ENCODE results near the gene FRYL.
"Not testable (repeated sequence)": the region's sequence is repeated elsewhere in the genome, so short reads cannot be mapped to it uniquely, and the experiment has no call there.

FRYL gene

GRCh38 chr4:48640699-48641098, 139.4 kb downstream of the FRYL start:
- H3K9ac ChIP-seq (ENCODE audit: low read depth, low read length) = no peak overlapping the region
- H3K9me3 ChIP-seq (ENCODE audit: insufficient read depth, low read depth, low read length) = no peaks in the 10 kb centered on the region
- no peak overlapping the region for H3K27ac ChIP-seq (ENCODE audit: low read length)
- H3K36me3 ChIP-seq (ENCODE audit: insufficient read depth, low read depth, low read length) = no peaks in the 10 kb centered on the region
- peaks cover 7% of the 10 kb centered on the region; the same call in 1 of the 2 replicates for H3K4me1 ChIP-seq (ENCODE audit: insufficient read depth, low read length)
- H3K27me3 ChIP-seq (ENCODE audit: insufficient read depth, low read length) = no peaks in the 10 kb centered on the region
- H3K4me3 ChIP-seq (ENCODE audit: low read length) = no peak overlapping the region

GRCh38 chr4:48640225-48640624, 139.9 kb downstream of the FRYL start:
- Histone ChIP-seq H3K9ac (ENCODE audit: low read depth, low read length) (no peak overlapping the region), H3K36me3 (ENCODE audit: insufficient read depth, low read depth, low read length) (no peaks in the 10 kb centered on the region), H3K9me3 (ENCODE audit: insufficient read depth, low read depth, low read length) (no peaks in the 10 kb centered on the region), H3K4me3 (ENCODE audit: low read length) (no peak overlapping the region), H3K27me3 (ENCODE audit: insufficient read depth, low read length) (no peaks in the 10 kb centered on the region), H3K4me1 (ENCODE audit: insufficient read depth, low read length) (peaks cover 11% of the 10 kb centered on the region; the same call in 1 of the 2 replicates), H3K27ac (ENCODE audit: low read length) (no peak overlapping the region)

GRCh38 chr4:48639807-48640206, 140.3 kb downstream of the FRYL start:
- Histone ChIP-seq H3K27me3 (ENCODE audit: insufficient read depth, low read length) (no peaks in the 10 kb centered on the region), H3K27ac (ENCODE audit: low read length) (no peak overlapping the region), H3K4me1 (ENCODE audit: insufficient read depth, low read length) (peaks cover 11% of the 10 kb centered on the region; the same call in 1 of the 2 replicates), H3K4me3 (ENCODE audit: low read length) (no peak overlapping the region), H3K9ac (ENCODE audit: low read depth, low read length) (no peak overlapping the region), H3K36me3 (ENCODE audit: insufficient read depth, low read depth, low read length) (no peaks in the 10 kb centered on the region), H3K9me3 (ENCODE audit: insufficient read depth, low read depth, low read length) (no peaks in the 10 kb centered on the region)

- not testable (repeated sequence) for H3K27ac ChIP-seq (ENCODE audit: low read length); H3K4me3 ChIP-seq (ENCODE audit: low read length); H3K36me3 ChIP-seq (ENCODE audit: insufficient read depth, low read depth, low read length); H3K9me3 ChIP-seq (ENCODE audit: insufficient read depth, low read depth, low read length); H3K27me3 ChIP-seq (ENCODE audit: insufficient read depth, low read length); H3K9ac ChIP-seq (ENCODE audit: low read depth, low read length)
- H3K4me1 ChIP-seq (ENCODE audit: insufficient read depth, low read length) = peaks cover 15% of the 10 kb centered on the region; the same call in 1 of the 2 replicates
These were observed 141.5 kb downstream of the FRYL start for GRCh38 chr4:48638586-48638985.

GRCh38 chr4:48636911-48637310, 143.2 kb downstream of the FRYL start:
- no peak overlapping the region for H3K4me3 ChIP-seq (ENCODE audit: low read length)
- H3K27me3 ChIP-seq (ENCODE audit: insufficient read depth, low read length) = no peaks in the 10 kb centered on the region
- no peak overlapping the region for H3K27ac ChIP-seq (ENCODE audit: low read length)
- H3K4me1 ChIP-seq (ENCODE audit: insufficient read depth, low read length) = peaks cover 12% of the 10 kb centered on the region; the same call in 1 of the 2 replicates
- no peaks in the 10 kb centered on the region for H3K36me3 ChIP-seq (ENCODE audit: insufficient read depth, low read depth, low read length)
- H3K9ac ChIP-seq (ENCODE audit: low read depth, low read length) = no peak overlapping the region
- no peaks in the 10 kb centered on the region for H3K9me3 ChIP-seq (ENCODE audit: insufficient read depth, low read depth, low read length)

- Histone ChIP-seq H3K4me3 (ENCODE audit: low read length) (no peak overlapping the region), H3K9ac (ENCODE audit: low read depth, low read length) (no peak overlapping the region), H3K27me3 (ENCODE audit: insufficient read depth, low read length) (no peaks in the 10 kb centered on the region), H3K9me3 (ENCODE audit: insufficient read depth, low read depth, low read length) (no peaks in the 10 kb centered on the region), H3K36me3 (ENCODE audit: insufficient read depth, low read depth, low read length) (no peaks in the 10 kb centered on the region), H3K4me1 (ENCODE audit: insufficient read depth, low read length) (peaks cover 11% of the 10 kb centered on the region; the same call in 1 of the 2 replicates), H3K27ac (ENCODE audit: low read length) (no peak overlapping the region)
These were observed 144.1 kb downstream of the FRYL start for GRCh38 chr4:48635980-48636379.

GRCh38 chr4:48635310-48635709, 144.8 kb downstream of the FRYL start:
- no peaks in the 10 kb centered on the region for H3K36me3 ChIP-seq (ENCODE audit: insufficient read depth, low read depth, low read length)
- peaks cover 8% of the 10 kb centered on the region; the same call in 1 of the 2 replicates for H3K4me1 ChIP-seq (ENCODE audit: insufficient read depth, low read length)
- H3K27ac ChIP-seq (ENCODE audit: low read length) = no peak overlapping the region
- no peaks in the 10 kb centered on the region for H3K27me3 ChIP-seq (ENCODE audit: insufficient read depth, low read length)
- H3K4me3 ChIP-seq (ENCODE audit: low read length) = no peak overlapping the region
- no peaks in the 10 kb centered on the region for H3K9me3 ChIP-seq (ENCODE audit: insufficient read depth, low read depth, low read length)
- no peak overlapping the region for H3K9ac ChIP-seq (ENCODE audit: low read depth, low read length)

- Histone ChIP-seq H3K9me3 (ENCODE audit: insufficient read depth, low read depth, low read length) (no peaks in the 10 kb centered on the region), H3K36me3 (ENCODE audit: insufficient read depth, low read depth, low read length) (no peaks in the 10 kb centered on the region), H3K4me1 (ENCODE audit: insufficient read depth, low read length) (peaks cover 8% of the 10 kb centered on the region; the same call in 1 of the 2 replicates), H3K4me3 (ENCODE audit: low read length) (no peak overlapping the region), H3K27me3 (ENCODE audit: insufficient read depth, low read length) (no peaks in the 10 kb centered on the region), H3K27ac (ENCODE audit: low read length) (no peak overlapping the region), H3K9ac (ENCODE audit: low read depth, low read length) (no peak overlapping the region)
These were observed 145.3 kb downstream of the FRYL start for GRCh38 chr4:48634688-48635308.

GRCh38 chr4:48633657-48634056, 146.4 kb downstream of the FRYL start:
- H3K9me3 ChIP-seq (ENCODE audit: insufficient read depth, low read depth, low read length) = no peaks in the 10 kb centered on the region
- H3K27ac ChIP-seq (ENCODE audit: low read length) = no peak overlapping the region
- peaks cover 8% of the 10 kb centered on the region; the same call in 1 of the 2 replicates for H3K4me1 ChIP-seq (ENCODE audit: insufficient read depth, low read length)
- H3K9ac ChIP-seq (ENCODE audit: low read depth, low read length) = no peak overlapping the region
- no peaks in the 10 kb centered on the region for H3K27me3 ChIP-seq (ENCODE audit: insufficient read depth, low read length)
- H3K4me3 ChIP-seq (ENCODE audit: low read length) = no peak overlapping the region
- no peaks in the 10 kb centered on the region for H3K36me3 ChIP-seq (ENCODE audit: insufficient read depth, low read depth, low read length)

GRCh38 chr4:48629458-48629857, 150.6 kb downstream of the FRYL start:
- Histone ChIP-seq H3K4me3 (ENCODE audit: low read length) (no peak overlapping the region), H3K27me3 (ENCODE audit: insufficient read depth, low read length) (no peaks in the 10 kb centered on the region), H3K4me1 (ENCODE audit: insufficient read depth, low read length) (peaks cover 4% of the 10 kb centered on the region; the same call in 1 of the 2 replicates), H3K9me3 (ENCODE audit: insufficient read depth, low read depth, low read length) (no peaks in the 10 kb centered on the region), H3K9ac (ENCODE audit: low read depth, low read length) (no peak overlapping the region), H3K36me3 (ENCODE audit: insufficient read depth, low read depth, low read length) (no peaks in the 10 kb centered on the region), H3K27ac (ENCODE audit: low read length) (no peak overlapping the region)

- peaks cover 3% of the 10 kb centered on the region; the same call in 1 of the 2 replicates for H3K4me1 ChIP-seq (ENCODE audit: insufficient read depth, low read length)
- H3K4me3 ChIP-seq (ENCODE audit: low read length) = no peak overlapping the region
- no peaks in the 10 kb centered on the region for H3K9me3 ChIP-seq (ENCODE audit: insufficient read depth, low read depth, low read length)
- no peaks in the 10 kb centered on the region for H3K27me3 ChIP-seq (ENCODE audit: insufficient read depth, low read length)
- H3K9ac ChIP-seq (ENCODE audit: low read depth, low read length) = no peak overlapping the region
- H3K27ac ChIP-seq (ENCODE audit: low read length) = no peak overlapping the region
- peaks cover 24% of the 10 kb centered on the region; the same call in 1 of the 2 replicates for H3K36me3 ChIP-seq (ENCODE audit: insufficient read depth, low read depth, low read length)
These were observed 156.8 kb downstream of the FRYL start for GRCh38 chr4:48623182-48623780.

- Histone ChIP-seq H3K9ac (ENCODE audit: low read depth, low read length) (no peak overlapping the region), H3K4me1 (ENCODE audit: insufficient read depth, low read length) (peaks cover 3% of the 10 kb centered on the region; the same call in 1 of the 2 replicates), H3K4me3 (ENCODE audit: low read length) (no peak overlapping the region), H3K27ac (ENCODE audit: low read length) (no peak overlapping the region), H3K27me3 (ENCODE audit: insufficient read depth, low read length) (no peaks in the 10 kb centered on the region), H3K36me3 (ENCODE audit: insufficient read depth, low read depth, low read length) (peaks cover 35% of the 10 kb centered on the region), H3K9me3 (ENCODE audit: insufficient read depth, low read depth, low read length) (no peaks in the 10 kb centered on the region)
These were observed 159.2 kb downstream of the FRYL start for GRCh38 chr4:48620831-48621230.

Data from iPS-20b (cell line).